Measurements from ENCODE around the gene ZNF394.

DNA sequence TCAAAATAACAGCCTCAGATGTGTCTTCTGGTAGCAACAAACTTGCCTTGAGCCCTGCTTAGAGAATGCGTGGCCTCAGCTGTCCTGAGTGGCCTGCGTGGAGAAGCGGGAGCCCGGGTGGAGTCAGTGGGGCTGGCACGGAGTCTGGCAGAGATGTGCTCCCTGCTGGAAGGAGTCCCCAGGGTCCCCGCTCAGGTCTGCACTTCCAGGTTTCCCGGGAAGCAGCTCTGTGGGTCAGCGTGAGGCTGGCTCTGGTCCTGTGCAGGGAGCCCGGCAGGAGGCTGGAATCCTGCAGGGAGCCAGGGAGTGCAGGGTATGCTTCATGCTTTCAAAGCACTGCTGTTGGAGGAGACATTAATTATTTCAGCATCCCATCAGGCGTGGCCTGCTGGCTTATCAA lies 51.2 kb downstream of the ZNF394 start:
- TF ChIP-seq, protein P1, sequence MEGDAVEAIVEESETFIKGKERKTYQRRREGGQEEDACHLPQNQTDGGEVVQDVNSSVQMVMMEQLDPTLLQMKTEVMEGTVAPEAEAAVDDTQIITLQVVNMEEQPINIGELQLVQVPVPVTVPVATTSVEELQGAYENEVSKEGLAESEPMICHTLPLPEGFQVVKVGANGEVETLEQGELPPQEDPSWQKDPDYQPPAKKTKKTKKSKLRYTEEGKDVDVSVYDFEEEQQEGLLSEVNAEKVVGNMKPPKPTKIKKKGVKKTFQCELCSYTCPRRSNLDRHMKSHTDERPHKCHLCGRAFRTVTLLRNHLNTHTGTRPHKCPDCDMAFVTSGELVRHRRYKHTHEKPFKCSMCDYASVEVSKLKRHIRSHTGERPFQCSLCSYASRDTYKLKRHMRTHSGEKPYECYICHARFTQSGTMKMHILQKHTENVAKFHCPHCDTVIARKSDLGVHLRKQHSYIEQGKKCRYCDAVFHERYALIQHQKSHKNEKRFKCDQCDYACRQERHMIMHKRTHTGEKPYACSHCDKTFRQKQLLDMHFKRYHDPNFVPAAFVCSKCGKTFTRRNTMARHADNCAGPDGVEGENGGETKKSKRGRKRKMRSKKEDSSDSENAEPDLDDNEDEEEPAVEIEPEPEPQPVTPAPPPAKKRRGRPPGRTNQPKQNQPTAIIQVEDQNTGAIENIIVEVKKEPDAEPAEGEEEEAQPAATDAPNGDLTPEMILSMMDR (IDR thresholded peaks at IDR 0.05): no peak
- TF ChIP-seq EZH2 (IDR thresholded peaks at IDR 0.05; ENCODE audit: borderline replicate concordance, insufficient read depth, low read depth, low read length, poor library complexity, severe bottlenecking): no peak
